ENCODE results near the gene WNT4.
"Not testable (repeated sequence)": the region's sequence is repeated elsewhere in the genome, so short reads cannot be mapped to it uniquely, and the experiment has no call there.

WNT4 gene

GRCh38 chr1:22104865-22105437, 37.9 kb downstream of the WNT4 start:
- H3K27ac ChIP-seq (ENCODE audit: low read length): no peak overlapping the region
- peaks cover 0 to 21% of the 10 kb centered on the region in 2 donors for H3K4me1 ChIP-seq (ENCODE audit: control insufficient read depth in 1 of 2, insufficient read depth in 2 of 2, low read length in 2 of 2)
- H3K27me3 ChIP-seq (ENCODE audit: low read depth, low read length): no peaks in the 10 kb centered on the region
- H3K4me3 ChIP-seq (ENCODE audit: low read depth in 1 of 2, low read length in 2 of 2): no peak overlapping the region
- H3K36me3 ChIP-seq (ENCODE audit: control insufficient read depth in 1 of 2, insufficient read depth in 2 of 2, low read length in 2 of 2): peaks cover 4 to 14% of the 10 kb centered on the region in 2 donors
- no peaks in the 10 kb centered on the region for H3K9me3 ChIP-seq (ENCODE audit: control insufficient read depth in 1 of 2, low read length in 2 of 2)

DNA sequence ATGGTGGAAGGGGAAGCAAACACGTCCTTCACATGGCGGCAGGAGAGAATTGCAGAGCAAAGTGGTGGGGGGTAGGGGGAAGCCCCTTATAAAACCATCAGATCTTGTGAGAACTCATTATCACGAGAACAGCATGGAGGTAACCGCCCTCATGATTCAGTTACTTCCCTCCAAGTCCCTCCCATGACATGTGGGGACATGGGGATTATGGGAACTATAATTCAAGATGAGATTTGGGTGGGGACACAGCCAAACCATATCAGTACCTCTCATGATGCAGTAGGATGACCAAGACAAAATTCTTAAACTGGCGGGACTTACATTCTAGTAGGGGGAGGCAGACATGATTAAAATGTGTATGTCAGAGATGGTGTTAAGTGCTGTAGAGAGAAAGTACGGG, 38.8 kb downstream of the WNT4 start:
- Histone ChIP-seq H3K27me3 (ENCODE audit: low read depth, low read length) (no peaks in the 10 kb centered on the region), H3K9me3 (ENCODE audit: control insufficient read depth in 1 of 2, low read length in 2 of 2) (no peaks in the 10 kb centered on the region), H3K4me1 (ENCODE audit: control insufficient read depth in 1 of 2, insufficient read depth in 2 of 2, low read length in 2 of 2) (peaks cover 0 to 15% of the 10 kb centered on the region in 2 donors), H3K4me3 (ENCODE audit: low read depth in 1 of 2, low read length in 2 of 2) (no peak overlapping the region), H3K36me3 (ENCODE audit: control insufficient read depth in 1 of 2, insufficient read depth in 2 of 2, low read length in 2 of 2) (peaks cover 5 to 21% of the 10 kb centered on the region in 2 donors), H3K27ac (ENCODE audit: low read length) (no peak overlapping the region)

DNA sequence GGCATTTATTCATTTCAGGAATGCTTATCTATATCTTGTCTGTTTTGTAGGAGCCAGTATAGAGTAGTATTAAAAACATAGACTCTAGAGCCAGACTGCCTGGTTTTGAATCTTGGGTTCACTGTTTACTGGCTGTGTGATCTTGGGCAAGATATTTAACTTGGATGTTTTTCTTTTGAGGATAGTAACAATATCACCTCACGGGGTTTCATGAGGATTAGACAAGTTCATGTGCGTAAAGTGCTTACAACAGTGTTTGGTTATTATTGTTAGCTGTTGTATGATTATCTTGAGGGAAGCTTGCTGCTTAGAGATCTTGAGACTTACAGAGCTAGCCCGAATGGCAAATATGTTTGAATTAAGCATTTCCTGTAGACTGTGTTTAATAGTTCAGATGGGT, 40.2 kb downstream of the WNT4 start:
- Histone ChIP-seq H3K4me3 (ENCODE audit: low read depth in 1 of 2, low read length in 2 of 2) (no peak overlapping the region), H3K36me3 (ENCODE audit: control insufficient read depth in 1 of 2, insufficient read depth in 2 of 2, low read length in 2 of 2) (peaks cover 18 to 25% of the 10 kb centered on the region in 2 donors), H3K27ac (ENCODE audit: low read length) (no peak overlapping the region), H3K4me1 (ENCODE audit: control insufficient read depth in 1 of 2, insufficient read depth in 2 of 2, low read length in 2 of 2) (peaks cover 0 to 2% of the 10 kb centered on the region in 2 donors), H3K27me3 (ENCODE audit: low read depth, low read length) (no peaks in the 10 kb centered on the region), H3K9me3 (ENCODE audit: control insufficient read depth in 1 of 2, low read length in 2 of 2) (no peaks in the 10 kb centered on the region)

DNA sequence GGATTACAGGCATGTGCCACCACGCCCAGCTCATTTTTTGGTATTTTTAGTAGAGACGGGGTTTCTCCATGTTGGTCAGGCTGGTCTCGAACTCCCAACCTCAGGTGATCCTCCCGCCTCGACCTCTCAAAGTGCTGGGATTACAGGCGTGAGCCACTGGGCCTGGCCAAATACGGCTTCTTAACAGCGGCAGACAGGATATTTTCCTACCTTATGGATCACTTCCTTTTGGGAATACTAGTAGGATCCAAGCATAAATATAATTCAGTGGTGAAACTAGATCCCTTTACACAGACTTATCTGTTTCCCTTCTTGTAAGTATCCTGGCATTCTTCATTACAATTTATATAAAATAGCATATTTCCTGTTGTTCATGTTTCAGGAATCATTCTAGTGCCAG, 40.9 kb downstream of the WNT4 start:
- Histone ChIP-seq H3K9me3 (ENCODE audit: control insufficient read depth in 1 of 2, low read length in 2 of 2) (no peaks in the 10 kb centered on the region), H3K27me3 (ENCODE audit: low read depth, low read length) (no peaks in the 10 kb centered on the region), H3K36me3 (ENCODE audit: control insufficient read depth in 1 of 2, insufficient read depth in 2 of 2, low read length in 2 of 2) (peaks cover 24 to 25% of the 10 kb centered on the region in 2 donors), H3K4me3 (ENCODE audit: low read depth in 1 of 2, low read length in 2 of 2) (no peak overlapping the region), H3K4me1 (ENCODE audit: control insufficient read depth in 1 of 2, insufficient read depth in 2 of 2, low read length in 2 of 2) (no peaks in the 10 kb centered on the region), H3K27ac (ENCODE audit: low read length) (no peak overlapping the region)

- Histone ChIP-seq H3K27me3 (ENCODE audit: low read depth, low read length) (no peaks in the 10 kb centered on the region), H3K27ac (ENCODE audit: low read length) (no peak overlapping the region), H3K9me3 (ENCODE audit: control insufficient read depth in 1 of 2, low read length in 2 of 2) (no peaks in the 10 kb centered on the region), H3K4me3 (ENCODE audit: low read depth in 1 of 2, low read length in 2 of 2) (no peak overlapping the region), H3K4me1 (ENCODE audit: control insufficient read depth in 1 of 2, insufficient read depth in 2 of 2, low read length in 2 of 2) (no peaks in the 10 kb centered on the region), H3K36me3 (ENCODE audit: control insufficient read depth in 1 of 2, insufficient read depth in 2 of 2, low read length in 2 of 2) (peaks cover 32 to 33% of the 10 kb centered on the region in 2 donors)
These were observed 41.7 kb downstream of the WNT4 start for GRCh38 chr1:22101199-22101598.

- Histone ChIP-seq H3K9me3 (ENCODE audit: control insufficient read depth in 1 of 2, low read length in 2 of 2) (no peaks in the 10 kb centered on the region), H3K4me3 (ENCODE audit: low read depth in 1 of 2, low read length in 2 of 2) (no peak overlapping the region), H3K36me3 (ENCODE audit: control insufficient read depth in 1 of 2, insufficient read depth in 2 of 2, low read length in 2 of 2) (peaks cover 34% of the 10 kb centered on the region in 2 donors), H3K27me3 (ENCODE audit: low read depth, low read length) (no peaks in the 10 kb centered on the region), H3K27ac (ENCODE audit: low read length) (no peak overlapping the region), H3K4me1 (ENCODE audit: control insufficient read depth in 1 of 2, insufficient read depth in 2 of 2, low read length in 2 of 2) (no peaks in the 10 kb centered on the region)
These were observed 42.7 kb downstream of the WNT4 start for GRCh38 chr1:22100168-22100567.

DNA sequence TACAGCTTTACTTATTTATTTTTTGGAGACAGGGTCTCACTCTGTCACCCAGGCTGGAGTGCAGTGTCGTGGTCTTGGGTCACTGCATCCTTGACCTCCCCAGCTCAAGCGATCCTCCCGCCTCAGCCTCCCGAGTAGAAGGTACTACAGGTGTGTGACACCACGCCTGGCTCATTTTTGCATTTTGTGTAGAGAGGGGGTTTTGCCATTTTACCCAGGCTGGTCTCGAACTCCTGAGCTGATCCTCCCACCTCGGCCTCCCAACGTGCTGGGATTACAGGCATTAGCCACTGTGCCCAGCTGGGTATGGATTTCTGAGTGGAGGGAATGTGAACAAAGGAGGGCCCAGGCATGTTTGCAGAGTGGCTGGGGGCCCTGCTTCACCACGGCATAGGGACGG, 44.1 kb downstream of the WNT4 start:
- peaks cover 30% of the 10 kb centered on the region in 2 donors for H3K36me3 ChIP-seq (ENCODE audit: control insufficient read depth in 1 of 2, insufficient read depth in 2 of 2, low read length in 2 of 2)
- H3K4me3 ChIP-seq (ENCODE audit: low read depth in 1 of 2, low read length in 2 of 2): no peak overlapping the region
- no peaks in the 10 kb centered on the region for H3K27me3 ChIP-seq (ENCODE audit: low read depth, low read length)
- H3K4me1 ChIP-seq (ENCODE audit: control insufficient read depth in 1 of 2, insufficient read depth in 2 of 2, low read length in 2 of 2): no peaks in the 10 kb centered on the region
- H3K27ac ChIP-seq (ENCODE audit: low read length): no peak overlapping the region
- H3K9me3 ChIP-seq (ENCODE audit: control insufficient read depth in 1 of 2, low read length in 2 of 2): no peaks in the 10 kb centered on the region

DNA sequence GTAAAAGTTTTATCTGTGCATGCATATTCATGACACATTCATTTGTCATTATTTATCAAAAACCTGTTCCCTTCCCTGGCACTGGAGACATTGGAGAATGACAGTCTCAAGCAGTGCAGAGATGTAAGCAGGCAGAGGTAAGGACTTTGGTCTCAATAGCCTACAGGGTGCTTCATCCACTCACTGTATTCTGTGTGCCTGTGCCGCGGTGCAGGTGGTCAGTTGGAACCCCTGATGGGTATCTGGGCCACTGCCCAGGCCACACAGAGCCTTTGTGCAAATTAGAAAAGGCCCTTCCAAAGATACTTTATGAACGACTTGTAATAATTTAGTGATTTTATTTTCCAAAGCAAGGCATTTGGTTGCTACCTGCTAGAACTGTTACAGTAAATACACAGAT, 46.4 kb downstream of the WNT4 start:
- Histone ChIP-seq H3K27me3 (ENCODE audit: low read depth, low read length) (no peaks in the 10 kb centered on the region), H3K9me3 (ENCODE audit: control insufficient read depth in 1 of 2, low read length in 2 of 2) (no peaks in the 10 kb centered on the region), H3K4me3 (ENCODE audit: low read depth in 1 of 2, low read length in 2 of 2) (no peak overlapping the region), H3K27ac (ENCODE audit: low read length) (no peak overlapping the region), H3K36me3 (ENCODE audit: control insufficient read depth in 1 of 2, insufficient read depth in 2 of 2, low read length in 2 of 2) (peaks cover 30 to 44% of the 10 kb centered on the region in 2 donors), H3K4me1 (ENCODE audit: control insufficient read depth in 1 of 2, insufficient read depth in 2 of 2, low read length in 2 of 2) (peaks cover 0 to 5% of the 10 kb centered on the region in 2 donors)

- H3K27ac ChIP-seq (ENCODE audit: low read length): no peak overlapping the region
- peaks cover 30 to 44% of the 10 kb centered on the region in 2 donors for H3K36me3 ChIP-seq (ENCODE audit: control insufficient read depth in 1 of 2, insufficient read depth in 2 of 2, low read length in 2 of 2)
- peaks cover 0 to 6% of the 10 kb centered on the region in 2 donors for H3K4me1 ChIP-seq (ENCODE audit: control insufficient read depth in 1 of 2, insufficient read depth in 2 of 2, low read length in 2 of 2)
- H3K4me3 ChIP-seq (ENCODE audit: low read depth in 1 of 2, low read length in 2 of 2): no peak overlapping the region
- H3K9me3 ChIP-seq (ENCODE audit: control insufficient read depth in 1 of 2, low read length in 2 of 2): no peaks in the 10 kb centered on the region
- H3K27me3 ChIP-seq (ENCODE audit: low read depth, low read length): no peaks in the 10 kb centered on the region
These were observed 46.9 kb downstream of the WNT4 start for GRCh38 chr1:22096036-22096435.

DNA sequence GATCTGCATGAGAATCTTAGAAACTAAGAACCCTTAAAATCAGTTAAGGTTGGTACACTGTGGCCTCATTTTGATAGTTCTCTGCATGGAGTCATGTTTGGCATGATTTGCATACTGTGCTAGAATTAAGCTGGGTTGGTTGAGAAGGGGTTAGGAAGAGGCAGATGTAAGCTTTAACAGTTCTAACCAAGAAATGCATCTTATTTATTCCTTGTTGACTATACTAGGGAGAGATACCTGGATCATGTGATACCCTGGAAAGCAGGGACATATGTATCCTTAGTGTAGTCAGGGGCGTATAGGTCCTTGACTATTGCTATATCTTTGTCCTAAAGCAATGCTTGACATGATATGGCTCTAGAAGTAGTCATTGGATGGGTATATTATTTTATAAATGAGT, 49.4 kb downstream of the WNT4 start:
- no peaks in the 10 kb centered on the region for H3K27me3 ChIP-seq (ENCODE audit: low read depth, low read length)
- no peak overlapping the region for H3K4me3 ChIP-seq (ENCODE audit: low read depth in 1 of 2, low read length in 2 of 2)
- no peaks in the 10 kb centered on the region for H3K9me3 ChIP-seq (ENCODE audit: control insufficient read depth in 1 of 2, low read length in 2 of 2)
- peaks cover 12 to 31% of the 10 kb centered on the region in 2 donors for H3K4me1 ChIP-seq (ENCODE audit: control insufficient read depth in 1 of 2, insufficient read depth in 2 of 2, low read length in 2 of 2)
- no peak overlapping the region for H3K27ac ChIP-seq (ENCODE audit: low read length)
- peaks cover 16 to 39% of the 10 kb centered on the region in 2 donors for H3K36me3 ChIP-seq (ENCODE audit: control insufficient read depth in 1 of 2, insufficient read depth in 2 of 2, low read length in 2 of 2)

- not testable (repeated sequence) for H3K4me3 ChIP-seq (ENCODE audit: low read depth in 1 of 2, low read length in 2 of 2); H3K27me3 ChIP-seq (ENCODE audit: low read depth, low read length); H3K27ac ChIP-seq (ENCODE audit: low read length); H3K9me3 ChIP-seq (ENCODE audit: control insufficient read depth in 1 of 2, low read length in 2 of 2)
- Histone ChIP-seq H3K4me1 (ENCODE audit: control insufficient read depth in 1 of 2, insufficient read depth in 2 of 2, low read length in 2 of 2) (peaks cover 12 to 41% of the 10 kb centered on the region in 2 donors), H3K36me3 (ENCODE audit: control insufficient read depth in 1 of 2, insufficient read depth in 2 of 2, low read length in 2 of 2) (peaks cover 19 to 29% of the 10 kb centered on the region in 2 donors)
These were observed 50.7 kb downstream of the WNT4 start for GRCh38 chr1:22092026-22092768.
